Ovary (tissue), 9 donors: ENCODE results near the gene KIF1A. TPM values are rescaled to one million over a fixed set of nuclear protein-coding genes. Genes with fewer than 3 reads are reported as not detected.

Experiments used
- DNase-seq, 5 donors: peaks; one replicate each; pipeline ENCODE4 v3.0.0-alpha.2; 2019 to 2020
- H3K27ac ChIP-seq, 2 donors: fragments of 200-600 bp; one replicate each; pipeline versions ENCODE4 v1.5.1 to v1.8.0; 2019 to 2022
- H3K27me3 ChIP-seq: fragments of 200-600 bp; one replicate; pipeline ENCODE4 v1.8.0; 2022
- H3K36me3 ChIP-seq: fragments of 200-600 bp; sonication (generic); one replicate; pipeline ENCODE4 v1.5.1; 2019
- H3K4me1 ChIP-seq: one replicate; pipeline ENCODE4 v1.8.1; 2013; ENCODE audit warnings: mild to moderate bottlenecking, moderate library complexity; ENCODE audit not compliant: insufficient read depth
- H3K4me3 ChIP-seq: fragments of 200-600 bp; sonication (generic); one replicate; pipeline ENCODE4 v1.5.1; 2017
- H3K9me3 ChIP-seq, 2 donors: fragments of 200-600 bp in 1 of 2; sonication (generic) in 1 of 2; one replicate each; pipeline versions ENCODE4 v1.5.1 to v1.8.1; 2013 to 2019; ENCODE audit warnings: mild to moderate bottlenecking in 1 of 2, moderate library complexity in 1 of 2
- EP300 ChIP-seq: sonication (generic); formaldehyde crosslinking; IDR thresholded peaks from one replicate; pipeline ENCODE4 v1.6.1; 2017; ENCODE audit warnings: antibody characterized with exemption
- POLR2A ChIP-seq: fragments of 450-650 bp; IDR thresholded peaks from one replicate; pipeline ENCODE4 v1.6.1; 2017; ENCODE audit warnings: antibody characterized with exemption, mild to moderate bottlenecking, moderate library complexity
- WGBS, 3 donors: extraction: QIAGEN DNeasy Blood & Tissue Kit in 1 of 3; methylation state at CpG; one replicate each; pipeline versions ENCODE4 v1.1.5 to v1.1.7; 2013 to 2017; 5-methylcytosine and 5-hydroxymethylcytosine counted together
- intact Hi-C, 4 donors: fragments of 100-400 bp; cut with DNase I; formaldehyde crosslinking; loops; one replicate each; pipeline versions ENCODE4 v1.11.0 to v1.15.1; 2022 to 2023
- polyA plus RNA-seq, 2 donors: library from polyadenylated mRNA; stranded (reverse); fragments of 200-250 nt in 1 of 2; fragments of 350-450 nt in 1 of 2; fragmentation: Illumina TruSeq in 1 of 2; extraction: RNeasy Lipid Tissue Mini Kit (QIAGEN cat#74804) in 1 of 2; gene quantifications; one replicate each; pipeline ENCODE4 v1.2.3, GENCODE V29; 2013 to 2014
- total RNA-seq, 7 donors: library from RNA; depleted of rRNA in 2 of 7; stranded (reverse); fragments of >200 nt in 2 of 7; fragmentation: NEBNext Ultra II Directional in 3 of 7; extraction: Animal tissue kit (Norgen Biotek cat#: 25700) in 3 of 7; gene quantifications; one replicate each; pipeline versions ENCODE4 v1.1.0 to v1.2.4, GENCODE V29; 2016 to 2023
- TF ChIP-seq, protein P1 (sequence below), 3 donors: fragments of 450-650 bp in 2 of 3; fragments of 200-600 bp in 1 of 3; IDR thresholded peaks; one replicate each; pipeline versions ENCODE4 v1.5.1 to v1.8.0; 2016 to 2022; ENCODE audit warnings: antibody characterized with exemption in 3 of 3, mild to moderate bottlenecking in 1 of 3
- donor health status: DM: no; HTN: no; CAD: no; lungs with moderate emphysema.
- donor health status: DM: no; HTN: no; CAD: no.
- donor health status: Bipolar disorder and iron deficiency.
- donor health status: DM: yes; HTN: yes; CAD: no.
- donor health status: DM: no; HTN: no; CAD: no.
- donor health status: DM: yes; HTN: yes; CAD: no.

The KIF1A gene
- total and polyA plus RNA-seq, 9 donors: 0.48 to 4.4 (median 1.2) TPM

DNA sequence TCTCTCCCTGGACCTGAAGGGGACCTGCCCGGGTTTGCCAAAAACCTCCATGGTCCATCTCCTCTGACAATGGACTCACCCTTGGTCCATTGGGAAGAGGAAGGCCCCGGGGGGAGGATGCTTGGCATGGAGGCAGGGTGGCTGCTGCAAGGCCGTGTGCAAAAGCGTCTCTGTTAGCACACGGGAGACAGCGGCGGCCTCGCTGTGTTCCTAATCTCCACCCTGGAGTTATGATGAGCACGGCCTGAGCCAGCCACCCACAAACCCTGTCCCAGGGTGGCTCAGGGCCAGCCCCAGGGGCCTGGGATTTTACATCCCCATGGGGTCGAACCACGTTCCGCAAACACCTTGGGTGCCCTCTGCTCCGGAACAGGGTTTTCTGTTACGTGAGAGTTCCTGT lies 92.6 kb downstream of the KIF1A start:
- intact Hi-C loops: no loop called here
- Histone ChIP-seq H3K4me3 (no peak overlapping the region), H3K27me3 (no peaks in the 10 kb centered on the region), H3K36me3 (no peaks in the 10 kb centered on the region), H3K9me3 (no peaks in the 10 kb centered on the region), H3K27ac (no peak overlapping the region), H3K4me1 (no peaks in the 10 kb centered on the region)
- 85 to 90% (median 87%) methylated on average over 12 to 14 of the region's 14 CpGs for WGBS, 3 donors
- no peak for TF ChIP-seq POLR2A
- no peak for TF ChIP-seq EP300
- TF ChIP-seq, protein P1, sequence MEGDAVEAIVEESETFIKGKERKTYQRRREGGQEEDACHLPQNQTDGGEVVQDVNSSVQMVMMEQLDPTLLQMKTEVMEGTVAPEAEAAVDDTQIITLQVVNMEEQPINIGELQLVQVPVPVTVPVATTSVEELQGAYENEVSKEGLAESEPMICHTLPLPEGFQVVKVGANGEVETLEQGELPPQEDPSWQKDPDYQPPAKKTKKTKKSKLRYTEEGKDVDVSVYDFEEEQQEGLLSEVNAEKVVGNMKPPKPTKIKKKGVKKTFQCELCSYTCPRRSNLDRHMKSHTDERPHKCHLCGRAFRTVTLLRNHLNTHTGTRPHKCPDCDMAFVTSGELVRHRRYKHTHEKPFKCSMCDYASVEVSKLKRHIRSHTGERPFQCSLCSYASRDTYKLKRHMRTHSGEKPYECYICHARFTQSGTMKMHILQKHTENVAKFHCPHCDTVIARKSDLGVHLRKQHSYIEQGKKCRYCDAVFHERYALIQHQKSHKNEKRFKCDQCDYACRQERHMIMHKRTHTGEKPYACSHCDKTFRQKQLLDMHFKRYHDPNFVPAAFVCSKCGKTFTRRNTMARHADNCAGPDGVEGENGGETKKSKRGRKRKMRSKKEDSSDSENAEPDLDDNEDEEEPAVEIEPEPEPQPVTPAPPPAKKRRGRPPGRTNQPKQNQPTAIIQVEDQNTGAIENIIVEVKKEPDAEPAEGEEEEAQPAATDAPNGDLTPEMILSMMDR (IDR thresholded peaks at IDR 0.05): no peak
- no peak for DNase-seq

DNA sequence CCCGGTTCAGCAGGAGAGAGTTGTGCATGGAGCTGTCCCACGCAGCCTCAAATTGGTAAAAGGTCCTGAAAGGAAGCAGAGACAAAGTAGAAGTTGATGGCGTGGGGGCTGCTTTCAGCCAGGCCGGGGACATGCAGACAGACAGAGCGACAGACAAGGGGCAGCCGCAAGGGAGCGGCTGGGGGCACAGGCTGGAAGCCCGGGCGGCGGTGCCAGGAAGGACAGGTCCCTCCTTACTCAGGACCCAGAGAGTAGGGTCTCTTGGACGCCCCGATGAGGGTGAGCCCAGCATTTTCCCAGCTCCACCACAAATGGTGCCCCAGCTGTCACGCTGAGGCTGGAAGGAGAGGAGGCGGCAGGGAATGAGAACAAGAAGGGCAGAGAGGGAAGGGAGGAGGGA lies 93.1 kb downstream of the KIF1A start:
- no peaks in the 10 kb centered on the region for H3K4me1 ChIP-seq
- no peak overlapping the region for H3K4me3 ChIP-seq
- H3K9me3 ChIP-seq: no peaks in the 10 kb centered on the region
- no peaks in the 10 kb centered on the region for H3K27me3 ChIP-seq
- H3K36me3 ChIP-seq: no peaks in the 10 kb centered on the region
- intact Hi-C loops: no loop called here
- WGBS, 3 donors: 83 to 89% (median 84%) methylated on average over 14 of the region's 14 CpGs
- no peak for DNase-seq
- H3K27ac ChIP-seq: no peak overlapping the region
- TF ChIP-seq POLR2A: no peak
- TF ChIP-seq, protein P1 (IDR thresholded peaks at IDR 0.05): no peak

DNA sequence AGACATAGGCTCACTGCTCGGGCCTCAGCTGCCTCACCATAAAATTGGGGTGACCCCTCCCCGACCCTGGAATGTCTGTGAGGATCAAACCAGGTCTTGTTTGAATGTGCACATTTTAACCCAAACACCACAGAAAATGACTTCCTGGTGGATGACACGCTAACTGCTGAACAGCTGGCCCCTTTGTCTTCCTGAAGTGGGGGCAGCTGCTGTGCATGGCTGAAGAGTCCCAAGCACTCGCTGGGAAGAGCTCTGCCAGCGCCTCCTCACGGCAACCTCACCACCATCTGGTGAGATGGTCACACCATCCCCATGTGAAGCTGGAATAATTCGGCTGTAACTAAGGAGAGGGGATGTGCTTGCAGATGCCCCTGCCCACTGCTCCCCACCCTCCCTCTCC lies 94.3 kb downstream of the KIF1A start:
- Histone ChIP-seq H3K36me3 (no peaks in the 10 kb centered on the region), H3K4me3 (no peak overlapping the region), H3K4me1 (no peaks in the 10 kb centered on the region), H3K27me3 (no peaks in the 10 kb centered on the region), H3K9me3 (no peaks in the 10 kb centered on the region), H3K27ac (no peak overlapping the region)
- WGBS, 3 donors: 78 to 89% (median 84%) methylated on average over 7 of the region's 7 CpGs
- DNase-seq: no peak
- no peak for TF ChIP-seq EP300
- no peak for TF ChIP-seq POLR2A
- TF ChIP-seq, protein P1 (IDR thresholded peaks at IDR 0.05): no peak
- intact Hi-C loops: no loop called here

DNA sequence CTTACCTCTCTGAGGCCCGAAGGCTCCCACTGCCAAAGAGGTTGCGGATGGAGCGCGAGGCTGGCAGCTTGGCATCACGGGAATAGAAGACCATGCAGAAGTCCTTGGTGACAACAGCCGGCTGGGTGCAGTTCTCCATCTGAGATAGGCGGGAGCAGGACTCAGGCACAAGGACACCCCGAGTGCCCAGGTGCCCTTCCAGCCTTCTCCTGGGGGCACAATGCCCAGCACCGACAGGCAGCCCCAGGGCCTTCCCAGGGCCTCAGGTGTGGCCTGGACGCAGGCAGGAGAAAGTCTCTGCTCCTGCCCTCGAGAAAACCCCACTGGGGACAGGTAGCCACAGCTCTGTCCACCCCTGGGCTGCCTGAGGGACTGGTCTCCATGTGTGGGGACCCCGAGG lies 94.8 kb downstream of the KIF1A start:
- 88 to 91% (median 88%) methylated on average over 12 of the region's 12 CpGs for WGBS, 3 donors
- Histone ChIP-seq H3K4me3 (no peak overlapping the region), H3K9me3 (no peaks in the 10 kb centered on the region), H3K4me1 (no peaks in the 10 kb centered on the region), H3K36me3 (no peaks in the 10 kb centered on the region), H3K27ac (no peak overlapping the region), H3K27me3 (no peaks in the 10 kb centered on the region)
- DNase-seq: no peak
- TF ChIP-seq, protein P1 (IDR thresholded peaks at IDR 0.05): no peak
- no peak for TF ChIP-seq EP300
- TF ChIP-seq POLR2A: no peak
- intact Hi-C loops: no loop called here

DNA sequence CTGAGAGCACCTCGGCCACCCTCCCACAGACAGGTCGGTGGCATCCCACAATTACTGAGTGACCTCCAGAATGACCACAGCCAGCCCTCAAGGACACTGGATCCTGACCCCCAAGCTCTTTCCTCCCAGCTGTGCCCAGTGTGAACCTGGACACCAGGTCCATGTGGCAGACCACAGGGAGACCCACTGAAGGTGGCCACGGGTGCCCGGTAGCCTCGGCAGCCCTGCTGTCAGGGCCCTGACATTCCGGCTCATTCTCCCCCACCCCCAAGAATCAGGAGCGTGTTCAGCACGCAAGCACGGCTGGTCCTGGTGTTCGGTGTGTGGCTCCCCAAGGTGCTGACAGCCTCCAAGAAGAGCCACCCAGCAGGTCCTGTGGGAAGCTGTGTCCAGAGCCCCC lies 95.6 kb downstream of the KIF1A start:
- H3K36me3 ChIP-seq: no peaks in the 10 kb centered on the region
- H3K27me3 ChIP-seq: no peaks in the 10 kb centered on the region
- no peak overlapping the region for H3K4me3 ChIP-seq
- TF ChIP-seq EP300: no peak
- TF ChIP-seq, protein P1 (IDR thresholded peaks at IDR 0.05): no peak
- no peak for TF ChIP-seq POLR2A
- 90 to 92% (median 90%) methylated on average over 8 to 10 of the region's 10 CpGs for WGBS, 3 donors
- H3K4me1 ChIP-seq: no peaks in the 10 kb centered on the region
- no peak overlapping the region for H3K27ac ChIP-seq
- DNase-seq: no peak
- intact Hi-C loops: no loop called here
- H3K9me3 ChIP-seq: no peaks in the 10 kb centered on the region
